Measurements from ENCODE around the gene ASPRV1.

DNA sequence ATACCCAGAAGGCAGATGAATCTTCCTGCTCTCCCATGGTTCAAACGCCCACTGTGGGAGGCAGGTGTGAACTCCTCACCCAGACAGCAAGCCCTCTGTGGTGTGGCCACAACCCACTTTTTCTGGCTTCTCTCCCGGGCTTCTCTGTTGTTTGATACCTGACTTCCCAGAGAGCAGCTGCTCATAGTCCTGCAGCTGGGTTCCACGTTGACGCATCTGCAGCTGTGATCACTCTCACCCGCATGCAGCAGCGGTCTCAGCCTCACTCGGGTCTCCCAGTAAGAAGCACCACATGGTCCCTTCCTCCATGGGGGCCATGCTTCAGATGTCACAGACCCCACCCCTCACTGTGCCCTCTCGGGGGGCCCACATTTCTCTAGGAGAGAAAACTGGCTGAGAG is 3.5 kb downstream of the ASPRV1 start:
- TF ChIP-seq, protein P1, sequence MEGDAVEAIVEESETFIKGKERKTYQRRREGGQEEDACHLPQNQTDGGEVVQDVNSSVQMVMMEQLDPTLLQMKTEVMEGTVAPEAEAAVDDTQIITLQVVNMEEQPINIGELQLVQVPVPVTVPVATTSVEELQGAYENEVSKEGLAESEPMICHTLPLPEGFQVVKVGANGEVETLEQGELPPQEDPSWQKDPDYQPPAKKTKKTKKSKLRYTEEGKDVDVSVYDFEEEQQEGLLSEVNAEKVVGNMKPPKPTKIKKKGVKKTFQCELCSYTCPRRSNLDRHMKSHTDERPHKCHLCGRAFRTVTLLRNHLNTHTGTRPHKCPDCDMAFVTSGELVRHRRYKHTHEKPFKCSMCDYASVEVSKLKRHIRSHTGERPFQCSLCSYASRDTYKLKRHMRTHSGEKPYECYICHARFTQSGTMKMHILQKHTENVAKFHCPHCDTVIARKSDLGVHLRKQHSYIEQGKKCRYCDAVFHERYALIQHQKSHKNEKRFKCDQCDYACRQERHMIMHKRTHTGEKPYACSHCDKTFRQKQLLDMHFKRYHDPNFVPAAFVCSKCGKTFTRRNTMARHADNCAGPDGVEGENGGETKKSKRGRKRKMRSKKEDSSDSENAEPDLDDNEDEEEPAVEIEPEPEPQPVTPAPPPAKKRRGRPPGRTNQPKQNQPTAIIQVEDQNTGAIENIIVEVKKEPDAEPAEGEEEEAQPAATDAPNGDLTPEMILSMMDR (IDR thresholded peaks at IDR 0.05) = no peak
- TF ChIP-seq POLR2A (IDR thresholded peaks at IDR 0.05) = no peak
